GM19452 (cell line): ENCODE results near the gene KAT14.
"Not testable (repeated sequence)": the region's sequence is repeated elsewhere in the genome, so short reads cannot be mapped to it uniquely, and the experiment has no call there.

Source experiments
- ATAC-seq: cut with Tn5 transposase; IDR thresholded peaks from one replicate; pipeline ENCODE4 v1.9.1; 2021; ENCODE audit not compliant: unreplicated experiment

KAT14 gene

DNA sequence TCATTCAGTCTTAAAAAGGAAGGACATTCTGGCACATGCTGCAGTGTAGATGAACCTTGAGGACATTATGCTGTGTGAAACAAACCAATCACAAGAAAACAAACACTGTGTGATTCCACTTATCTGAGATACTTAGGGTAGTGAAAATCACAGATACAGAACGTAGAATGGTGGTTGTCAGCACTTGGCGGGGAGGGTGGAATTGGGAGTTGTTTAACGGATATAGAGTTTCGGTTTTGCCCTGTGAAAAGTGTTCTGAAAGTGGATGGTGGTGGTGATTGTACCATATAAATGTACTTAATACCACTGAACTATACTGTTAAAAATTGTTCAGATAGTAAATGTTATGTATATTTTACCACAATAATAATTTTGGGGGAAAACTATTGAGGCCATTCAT lies 18.4 kb downstream of the KAT14 start:
- ATAC-seq, result no peak

- no peak for ATAC-seq
These were observed 26.7 kb downstream of the KAT14 start for GRCh38 chr20:18164356-18164755.

DNA sequence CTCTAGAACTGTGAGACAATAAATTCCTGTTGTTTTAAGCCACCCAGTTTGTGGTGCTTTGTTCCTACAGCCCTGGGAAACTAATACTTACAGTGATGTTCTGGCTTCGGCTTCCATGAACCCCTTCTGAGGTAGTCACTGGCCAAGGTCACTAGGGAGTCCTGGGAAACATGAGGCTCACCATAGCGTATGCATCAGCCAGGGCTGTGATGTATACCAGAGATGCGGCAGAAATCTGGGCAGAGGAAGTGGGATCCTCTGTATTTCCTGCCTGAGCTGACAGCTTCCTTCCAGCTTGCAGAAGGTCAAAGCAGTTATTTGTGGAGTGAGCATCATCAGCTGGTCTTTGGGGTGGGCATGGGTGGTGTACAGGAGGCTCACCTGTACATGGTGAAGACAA lies 27.9 kb downstream of the KAT14 start:
- no peak for ATAC-seq

- ATAC-seq, result no peak
These were observed 28.7 kb downstream of the KAT14 start for GRCh38 chr20:18166241-18166881.

- no peak for ATAC-seq
These were observed 29.3 kb downstream of the KAT14 start for GRCh38 chr20:18166950-18167349.

- ATAC-seq, result no peak
These were observed 34.7 kb downstream of the KAT14 start for GRCh38 chr20:18172379-18172778.

GRCh38 chr20:18174906-18175683 lies 37.4 kb downstream of the KAT14 start:
- ATAC-seq, result no peak

DNA sequence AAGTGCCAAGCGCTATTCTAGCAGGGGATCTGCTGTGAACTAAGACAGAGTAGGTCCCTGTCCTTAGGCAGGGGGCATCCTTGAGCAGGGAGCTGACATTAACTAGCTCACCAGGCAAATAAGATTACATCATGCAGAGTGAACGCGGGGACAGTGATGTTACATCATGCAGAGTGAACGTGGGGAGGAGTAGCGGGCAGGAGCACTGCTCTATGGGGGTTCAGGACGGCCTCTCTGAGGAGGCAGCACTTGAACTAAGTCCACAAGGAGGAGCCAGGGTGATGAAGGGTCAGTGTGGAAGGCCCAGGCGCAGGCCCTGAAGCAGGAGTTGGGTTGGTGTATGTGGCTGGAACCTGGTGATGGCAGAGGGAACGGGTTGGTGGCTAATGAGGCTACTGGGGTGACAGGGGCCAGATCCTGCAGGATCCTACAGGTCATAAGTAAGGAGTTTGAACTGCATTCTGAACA lies 38.7 kb downstream of the KAT14 start:
- no peak for ATAC-seq

- not testable (repeated sequence) for ATAC-seq
These were observed 42.7 kb downstream of the KAT14 start for GRCh38 chr20:18180366-18180765.

- ATAC-seq, result no peak
These were observed 43.2 kb downstream of the KAT14 start for GRCh38 chr20:18180815-18181214.

- no peak for ATAC-seq
These were observed 49.4 kb downstream of the KAT14 start for GRCh38 chr20:18187020-18187419.

DNA sequence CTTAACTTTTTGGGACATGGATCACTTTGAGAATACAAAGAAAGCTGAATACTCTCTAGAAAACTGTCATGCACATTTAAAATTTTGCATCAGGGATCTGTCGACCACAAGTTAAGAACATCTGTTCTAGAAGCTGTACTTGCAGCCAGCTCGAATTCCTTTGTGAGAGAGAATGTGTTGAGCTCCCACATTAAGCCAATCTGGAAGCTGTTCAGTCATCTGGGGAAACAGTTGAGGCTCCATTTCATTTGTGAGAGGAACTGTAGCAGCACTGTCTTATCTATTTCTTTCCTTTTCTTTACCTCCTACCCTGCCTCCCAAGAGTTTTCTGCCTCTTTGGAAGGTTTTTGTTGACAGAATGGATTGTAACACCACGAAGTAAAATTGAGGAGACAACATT lies 50.8 kb downstream of the KAT14 start:
- ATAC-seq, result no peak

DNA sequence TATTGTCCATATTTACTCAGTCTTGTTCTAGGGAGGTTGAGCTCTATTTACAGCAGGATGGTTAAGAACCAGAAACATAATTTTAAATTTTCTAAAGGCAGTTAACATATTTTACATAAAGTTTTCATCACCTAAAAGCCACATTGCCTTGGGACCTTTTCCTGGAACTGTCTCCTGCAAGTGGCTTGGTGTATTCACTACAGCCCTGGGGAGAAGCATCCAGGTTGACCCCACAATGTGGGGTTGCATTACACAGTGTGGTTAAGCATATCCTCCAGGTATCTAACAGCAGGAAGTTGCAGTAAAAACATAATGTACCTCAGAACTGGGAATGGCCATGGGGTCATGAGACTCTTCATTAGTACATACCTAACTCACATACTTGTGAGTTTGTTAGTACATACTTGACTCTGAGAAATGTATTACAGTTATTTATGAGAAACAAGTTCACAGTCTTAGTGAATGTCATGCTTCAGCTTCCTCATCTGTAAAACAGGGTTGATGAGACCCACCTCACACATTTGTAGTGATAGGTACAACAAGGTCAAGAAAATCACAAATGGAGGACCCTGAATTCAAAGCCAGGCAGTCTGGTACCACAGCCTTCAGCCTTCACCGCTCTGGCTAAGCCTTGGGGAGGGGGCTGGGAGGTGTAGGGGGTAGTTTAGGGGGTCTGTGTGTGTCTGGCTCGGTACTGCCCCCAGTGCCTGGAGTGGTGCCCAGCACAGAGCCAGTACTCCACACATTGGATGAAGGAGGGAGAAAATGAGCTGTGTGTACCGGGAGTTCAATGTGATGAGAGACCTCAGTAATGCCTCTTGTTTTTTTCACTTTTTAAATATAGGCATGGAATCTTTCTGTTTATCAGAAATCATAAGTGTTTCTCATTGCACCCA lies 52.9 kb downstream of the KAT14 start:
- ATAC-seq, result no peak

- no peak for ATAC-seq
These were observed 53.6 kb downstream of the KAT14 start for GRCh38 chr20:18191306-18191705.

GRCh38 chr20:18194461-18194860 lies 56.8 kb downstream of the KAT14 start:
- not testable (repeated sequence) for ATAC-seq

DNA sequence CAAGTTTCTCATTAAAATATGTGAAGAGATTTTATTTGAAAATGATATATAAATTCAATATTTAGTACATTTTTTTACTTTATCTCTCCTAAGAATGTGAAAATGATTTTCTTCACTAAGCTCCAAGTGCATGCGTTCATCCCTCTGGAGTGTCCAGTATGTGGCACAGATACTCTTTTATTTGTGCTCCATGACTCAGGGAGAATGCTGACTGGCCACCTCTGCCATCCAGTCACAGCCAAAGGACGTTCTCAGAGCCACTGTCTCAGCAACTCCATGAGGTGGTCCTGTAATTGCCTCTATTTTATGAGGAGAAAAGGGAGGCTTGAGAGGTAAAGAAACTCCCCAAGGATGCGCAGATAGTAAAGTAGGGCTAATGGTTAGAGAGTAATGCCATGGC lies 58.3 kb downstream of the KAT14 start:
- ATAC-seq, result no peak

DNA sequence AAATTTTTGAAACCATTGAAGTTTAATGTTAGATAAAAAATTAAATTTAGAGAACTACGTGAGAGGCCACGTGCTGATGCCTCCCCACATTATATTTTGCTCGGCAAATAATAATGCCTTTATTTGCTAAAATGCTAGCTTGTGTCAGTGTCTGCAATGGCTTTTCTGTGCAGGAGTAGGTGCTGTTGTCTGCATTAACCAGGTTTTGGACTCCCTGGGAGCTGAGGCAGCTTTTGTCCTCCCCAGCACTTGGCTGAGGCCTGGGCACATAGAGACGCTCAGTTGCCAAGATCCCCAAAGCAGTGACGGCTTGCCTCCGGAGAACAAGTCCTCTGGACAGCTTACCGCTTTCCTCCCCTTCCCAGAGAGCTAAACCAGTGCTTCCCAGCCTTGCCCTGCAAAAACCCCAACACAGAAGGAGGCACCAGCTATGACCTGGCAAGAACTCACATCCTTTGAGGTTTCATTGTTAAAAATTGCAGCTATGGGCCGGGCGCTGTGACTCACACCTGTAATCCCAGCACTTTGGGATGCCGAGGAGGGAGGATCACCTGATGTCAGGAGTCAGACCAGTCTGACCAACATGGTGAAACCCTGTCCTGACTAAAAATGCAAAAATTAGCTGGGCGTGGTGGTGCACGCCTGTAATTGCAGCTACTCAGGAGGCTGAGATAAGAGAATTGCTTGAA lies 59.9 kb downstream of the KAT14 start:
- ATAC-seq, result no peak

DNA sequence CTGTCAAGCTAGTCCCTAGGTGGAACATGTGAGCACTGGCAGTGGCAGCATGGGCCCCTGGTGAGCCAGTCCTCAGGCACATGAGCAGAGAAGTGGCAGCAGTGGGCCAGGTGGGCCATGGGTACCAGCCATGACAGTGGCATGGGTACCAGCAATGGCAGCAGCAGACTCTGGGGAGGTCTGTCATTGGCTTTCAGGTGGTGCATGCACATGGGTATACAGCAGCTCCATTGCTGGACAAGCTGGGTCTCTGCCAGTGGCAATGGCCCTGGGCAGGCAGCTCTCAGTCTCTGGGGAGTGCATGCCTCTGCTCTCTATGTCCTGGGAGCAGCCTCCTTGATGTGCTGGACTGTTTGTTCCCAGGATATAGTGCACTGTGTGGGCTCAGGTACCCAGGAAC lies 65.3 kb downstream of the KAT14 start:
- no peak for ATAC-seq

DNA sequence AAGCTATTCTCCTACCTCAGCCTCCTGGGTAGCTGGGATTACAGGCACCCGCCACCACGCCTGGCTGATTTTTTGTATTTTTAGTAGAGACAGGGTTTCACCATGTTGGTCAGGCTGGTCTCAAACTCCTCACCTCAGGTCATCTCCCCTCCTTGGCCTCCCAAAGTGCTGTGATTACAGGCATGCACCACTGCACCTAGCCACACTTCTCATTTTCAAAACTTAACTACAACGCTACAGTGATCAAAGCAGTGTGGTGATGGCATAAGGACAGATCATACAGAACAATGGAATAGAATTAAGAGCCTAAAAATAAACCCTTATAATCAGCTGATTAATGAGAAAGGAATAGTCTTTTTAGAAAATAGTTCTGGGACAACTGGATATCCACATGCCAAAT lies 66.0 kb downstream of the KAT14 start:
- ATAC-seq, result not testable (repeated sequence)

GRCh38 chr20:18213002-18213401 lies 75.3 kb downstream of the KAT14 start:
- ATAC-seq, result no peak

DNA sequence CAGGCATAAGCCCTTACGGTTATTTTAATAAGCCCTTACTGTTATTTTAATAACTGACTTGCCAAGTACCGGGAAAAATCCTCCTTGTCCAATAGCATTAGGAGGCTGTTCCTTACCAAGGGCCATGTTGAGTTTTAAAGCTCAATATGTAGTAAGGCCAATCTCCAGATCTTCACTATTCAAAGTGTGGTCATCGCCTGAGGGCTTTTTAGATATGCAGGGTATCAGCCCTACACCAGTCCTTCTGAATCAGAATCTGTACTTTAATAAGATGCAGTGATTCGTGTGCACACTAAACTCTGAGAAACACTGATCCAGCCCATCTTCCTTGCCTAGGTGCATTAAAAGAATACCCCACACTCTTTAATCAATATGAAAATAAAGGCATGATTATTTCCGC lies 77.9 kb downstream of the KAT14 start:
- no peak for ATAC-seq
